IPS-11a (cell line): ENCODE data around the gene ZNF213.
"Not testable (repeated sequence)": the region's sequence is repeated elsewhere in the genome, so short reads cannot be mapped to it uniquely, and the experiment has no call there.

ENCODE experiments used
- H3K4me3 ChIP-seq: one replicate; pipeline ENCODE4 v1.5.1; 2013; ENCODE audit warnings: low read depth, low read length, control low read depth

ZNF213 gene

DNA sequence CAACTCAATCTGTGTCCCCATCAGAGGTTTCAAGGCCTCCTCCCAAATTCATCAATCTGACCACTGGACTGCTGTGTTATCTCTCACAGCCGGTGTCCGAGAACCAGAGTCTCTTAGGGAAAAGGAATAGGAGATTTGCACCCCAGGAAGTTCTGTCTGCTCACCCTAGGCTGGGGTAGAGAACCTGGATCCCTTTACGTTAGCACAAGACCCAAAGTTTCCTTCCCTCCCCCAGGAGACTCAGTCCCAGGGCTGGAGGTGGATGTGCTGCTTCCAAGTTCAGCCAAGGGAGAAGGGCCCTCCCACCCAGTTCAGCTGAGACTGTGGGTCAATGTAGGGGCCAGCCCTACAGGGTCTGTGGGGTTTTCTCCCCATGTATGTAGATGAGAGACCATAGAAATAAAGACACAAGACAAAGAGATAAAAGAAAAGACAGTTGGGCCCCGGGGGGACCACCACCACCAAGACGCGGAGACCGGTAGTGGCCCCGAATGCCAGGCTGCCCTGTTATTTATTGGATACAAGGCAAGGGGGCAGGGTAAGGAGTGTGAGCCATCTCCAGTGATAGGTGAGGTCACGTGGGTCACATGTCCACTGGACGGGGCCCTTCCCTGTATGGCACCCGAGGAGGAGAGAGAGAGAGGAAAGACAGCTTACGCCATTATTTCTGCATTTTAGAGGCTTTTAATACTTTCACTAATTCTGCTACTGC lies 30.4 kb downstream of the ZNF213 start:
- H3K4me3 ChIP-seq = no peak overlapping the region

DNA sequence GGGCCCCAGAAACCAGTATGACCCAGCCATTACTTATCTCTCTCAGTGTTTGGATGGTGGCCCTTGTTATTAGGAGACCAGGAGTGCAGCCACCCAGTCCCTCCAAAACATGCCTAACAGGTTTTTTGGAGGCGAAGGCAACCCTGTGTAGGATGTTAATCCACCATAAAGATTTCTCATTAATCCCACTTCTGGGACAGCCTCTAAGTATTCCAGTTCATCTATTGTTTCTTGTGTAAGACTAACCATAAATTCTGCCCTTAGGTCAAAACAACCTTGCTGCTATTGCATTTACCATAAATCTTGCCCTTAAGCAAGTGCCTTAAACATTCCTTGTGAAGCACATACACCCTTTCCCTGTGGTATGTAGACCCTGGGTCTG lies 31.7 kb downstream of the ZNF213 start:
- H3K4me3 ChIP-seq = no peak overlapping the region

DNA sequence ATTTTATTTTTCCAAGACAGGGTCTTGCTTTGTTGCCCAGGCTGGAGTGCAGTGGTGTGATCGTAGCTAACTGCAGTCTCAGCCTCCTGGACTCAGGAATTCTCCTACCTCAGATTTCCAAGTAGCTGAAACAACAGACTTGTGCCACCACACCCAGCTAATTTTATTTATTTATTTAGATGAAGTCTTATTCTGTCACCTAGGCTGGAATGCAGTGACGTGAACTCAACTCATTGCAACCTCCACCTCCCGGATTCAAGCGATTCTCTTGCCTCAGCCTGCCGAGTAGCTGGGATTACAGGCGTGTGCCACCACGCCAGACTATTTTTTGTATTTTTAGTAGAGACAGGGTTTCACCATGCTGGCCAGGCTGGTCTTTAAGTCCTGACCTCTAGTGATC lies 33.9 kb downstream of the ZNF213 start:
- not testable (repeated sequence) for H3K4me3 ChIP-seq

DNA sequence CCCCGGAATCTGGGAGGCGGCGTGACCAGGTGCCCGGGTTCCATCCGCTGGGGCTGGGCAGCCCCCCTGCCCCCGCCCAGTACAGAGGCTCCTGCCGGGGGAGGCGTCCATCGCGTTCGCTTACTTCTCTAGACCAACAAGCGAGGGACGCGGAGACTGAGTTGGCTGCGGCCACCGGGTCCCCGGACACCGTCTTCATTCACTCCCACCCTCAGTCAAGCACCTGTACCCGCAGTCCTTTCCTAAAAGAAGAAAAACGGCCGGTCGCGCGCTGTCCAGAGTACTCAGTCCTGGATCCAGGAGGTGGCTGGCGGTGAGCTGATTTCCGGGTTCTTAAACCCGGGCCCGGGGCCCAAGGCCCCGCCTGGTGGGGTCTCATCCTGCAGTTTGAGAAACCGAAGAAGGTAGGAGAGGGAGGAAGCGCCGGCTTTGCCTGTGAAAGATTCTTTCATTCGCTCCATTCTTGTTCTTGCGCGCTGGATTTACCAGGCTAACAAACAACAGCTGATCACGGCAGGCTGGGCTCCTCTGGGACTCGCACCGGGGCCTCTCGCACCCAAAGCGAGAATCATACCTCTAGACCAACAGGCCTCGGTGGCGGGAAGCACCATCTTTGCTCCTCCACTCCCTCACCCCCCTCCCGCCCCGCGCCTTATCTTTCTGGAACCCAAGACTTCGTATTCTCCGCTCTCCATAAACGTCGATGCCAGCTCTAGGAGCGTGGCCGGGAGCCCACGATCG lies 35.8 kb downstream of the ZNF213 start:
- H3K4me3 ChIP-seq = peak overlapping the region; percentile 60

DNA sequence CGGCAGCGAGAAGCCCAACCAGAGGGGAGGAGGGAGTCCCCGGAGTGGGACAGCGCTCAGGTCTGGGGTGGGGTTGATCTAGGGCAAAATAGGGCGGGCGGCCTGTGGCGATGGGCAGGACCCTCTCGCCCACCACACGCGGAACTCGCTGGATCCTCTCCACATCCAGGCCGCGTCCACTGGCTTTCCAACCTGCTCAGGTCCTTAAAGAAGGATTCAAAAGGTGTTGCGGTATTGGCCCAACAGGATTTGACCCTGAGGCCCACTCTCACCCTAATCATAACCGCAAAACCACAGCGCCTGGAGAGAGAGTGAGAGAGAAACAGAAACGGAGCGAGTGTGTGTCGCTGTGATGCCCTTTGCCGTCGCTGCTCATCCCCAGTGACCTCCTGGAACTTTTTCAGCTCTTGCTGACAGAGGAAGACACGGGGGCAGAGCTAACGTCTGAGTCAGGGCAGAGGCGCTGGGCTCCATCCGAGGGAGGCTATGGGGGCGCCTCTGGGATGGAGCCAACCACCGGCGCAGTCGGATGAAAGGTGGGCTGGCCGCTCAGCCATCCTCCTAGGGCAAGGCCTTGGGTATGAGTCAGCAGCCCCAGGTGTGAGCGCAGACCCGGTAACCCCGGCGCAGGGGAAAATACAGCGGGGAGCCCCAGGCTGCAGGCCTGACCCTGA lies 36.5 kb downstream of the ZNF213 start:
- H3K4me3 ChIP-seq = peak overlapping the region; percentile 60

DNA sequence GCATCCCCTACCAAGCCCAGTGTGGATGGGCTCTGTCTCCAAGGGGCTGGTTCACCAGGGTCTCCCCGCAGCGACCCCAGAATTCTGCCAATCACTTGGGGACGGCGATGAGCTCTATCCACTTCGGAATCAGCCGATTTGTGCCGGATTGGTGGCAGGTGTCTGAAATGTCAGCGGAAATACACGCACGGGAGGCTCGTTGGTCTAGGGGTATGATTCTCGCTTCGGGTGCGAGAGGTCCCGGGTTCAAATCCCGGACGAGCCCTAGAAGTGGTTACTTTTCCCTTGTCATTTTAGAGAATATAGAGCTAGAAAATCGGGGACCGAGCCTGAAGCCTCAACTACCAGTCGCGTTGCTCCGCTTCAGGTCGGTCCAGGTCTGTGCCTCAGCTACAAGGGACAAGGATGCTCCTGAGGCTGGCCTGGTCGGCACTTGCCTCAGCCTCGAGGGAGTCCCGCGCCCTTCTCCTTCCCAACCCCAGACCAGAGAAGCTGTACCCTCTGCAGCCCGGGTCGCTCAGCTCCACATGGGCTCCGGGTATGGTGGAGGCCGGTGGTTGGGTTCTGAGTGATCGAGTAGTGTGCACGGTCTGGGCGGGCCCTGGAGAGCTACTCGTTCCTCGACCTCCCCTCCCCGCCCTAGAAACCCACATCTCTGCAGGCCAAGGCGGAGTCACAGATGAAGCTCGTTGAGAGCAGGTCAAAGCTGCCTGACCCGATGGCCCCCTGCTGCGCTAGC lies 37.2 kb downstream of the ZNF213 start:
- peak overlapping the region; percentile 60 for H3K4me3 ChIP-seq

DNA sequence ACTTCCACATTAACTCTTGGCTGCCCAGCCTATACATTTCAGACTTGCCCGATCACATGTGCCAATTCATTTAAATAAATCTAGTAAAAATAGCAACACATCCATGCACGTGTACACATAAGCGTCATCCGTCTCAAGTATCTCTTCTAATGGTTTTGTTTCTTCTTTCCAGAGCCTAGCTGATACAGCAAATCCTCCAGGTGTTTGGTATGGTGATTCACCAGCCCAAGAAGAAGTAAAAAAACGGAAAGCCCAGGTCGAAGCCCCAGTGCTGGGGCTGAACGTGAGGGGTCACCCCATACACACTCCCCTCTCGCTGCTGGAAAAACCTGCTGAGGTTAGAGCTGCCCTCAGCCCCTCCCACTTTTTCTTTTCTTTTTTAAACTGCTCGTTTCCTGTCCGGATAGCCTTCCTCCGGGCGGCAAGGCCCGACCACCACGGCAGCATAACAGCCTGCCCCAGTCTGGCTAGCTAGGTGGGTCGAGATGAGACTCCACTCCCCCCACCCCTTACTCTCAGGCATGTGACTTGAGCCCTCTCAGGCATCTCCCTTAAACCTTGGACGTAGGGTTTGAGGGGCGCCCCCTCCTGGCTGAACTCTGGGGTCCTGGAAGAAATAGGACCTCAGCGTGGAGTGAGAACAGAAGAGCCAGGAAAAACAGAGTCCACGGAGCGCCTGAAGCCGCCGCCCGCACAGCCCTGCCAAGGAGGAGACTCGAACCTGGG lies 39.2 kb downstream of the ZNF213 start:
- H3K4me3 ChIP-seq = peak overlapping the region; percentile 28

DNA sequence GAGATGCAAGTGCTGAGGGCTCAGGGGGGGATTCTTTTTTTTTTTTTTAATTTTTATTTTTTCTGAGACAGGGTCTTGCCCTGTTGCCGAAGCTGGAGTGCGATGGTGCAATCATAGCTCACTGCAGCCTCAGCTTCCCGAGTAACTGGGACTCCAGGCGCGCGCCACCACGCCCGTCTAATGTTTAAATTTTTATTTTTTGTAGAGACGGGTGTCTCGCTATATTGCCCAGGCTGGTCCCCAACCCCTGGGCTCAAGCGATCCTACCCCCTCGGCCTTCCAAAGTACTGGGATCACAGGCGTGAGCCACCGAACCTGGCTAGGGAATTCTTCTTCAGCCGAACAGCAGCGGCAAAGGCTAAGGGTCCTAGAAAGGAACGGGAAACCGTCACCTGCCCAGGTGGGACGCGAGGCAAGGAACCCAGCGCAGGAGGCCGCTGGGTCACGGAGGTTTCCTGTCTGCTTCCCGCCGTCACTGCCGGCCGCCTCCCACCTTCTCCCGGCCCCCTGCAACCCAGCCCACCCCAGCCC lies 39.9 kb downstream of the ZNF213 start:
- peak overlapping the region; percentile 28 for H3K4me3 ChIP-seq

DNA sequence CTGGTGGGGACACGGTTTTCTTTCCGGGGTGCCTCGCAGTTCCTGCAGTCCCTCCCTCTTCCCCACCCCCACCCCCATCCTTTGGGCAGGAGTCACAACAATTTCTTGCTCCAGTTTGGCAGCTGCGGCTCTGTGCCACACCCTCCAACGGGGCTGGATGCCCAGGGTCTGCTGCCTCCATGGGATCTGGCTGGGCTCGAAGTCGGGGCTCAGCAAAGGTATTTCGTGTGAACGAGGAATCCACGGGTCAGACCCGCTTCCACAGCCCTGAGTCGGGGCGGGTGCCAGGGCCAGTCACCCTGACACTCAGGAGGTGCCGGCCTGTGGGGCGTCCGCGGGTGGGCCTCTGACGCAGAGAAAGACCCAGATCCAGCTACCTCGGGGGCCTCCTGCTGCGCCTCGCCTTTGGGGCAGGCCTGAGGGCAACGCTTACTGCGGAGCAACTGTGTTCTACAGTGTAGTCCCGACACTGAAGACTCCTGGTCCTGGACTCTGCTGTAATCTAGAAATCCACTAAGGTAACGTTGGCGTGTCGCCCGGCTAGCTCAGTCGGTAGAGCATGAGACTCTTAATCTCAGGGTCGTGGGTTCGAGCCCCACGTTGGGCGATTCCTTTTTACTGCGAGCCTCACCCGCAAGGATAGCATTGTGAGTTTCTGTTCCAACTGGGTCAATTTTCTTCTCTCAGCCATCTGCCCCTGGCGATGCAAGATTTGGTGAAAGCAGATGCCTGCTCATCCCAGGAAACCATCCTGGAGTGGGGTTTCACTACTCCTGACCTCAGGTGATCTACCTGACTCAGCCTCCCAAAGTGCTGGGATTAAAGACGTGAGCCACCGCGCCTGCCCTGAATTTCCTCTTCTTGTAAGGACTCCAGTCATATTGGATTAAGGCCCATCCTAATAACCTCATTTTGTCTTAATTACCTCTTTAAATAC lies 40.6 kb downstream of the ZNF213 start:
- H3K4me3 ChIP-seq = peak overlapping the region; percentile 28

DNA sequence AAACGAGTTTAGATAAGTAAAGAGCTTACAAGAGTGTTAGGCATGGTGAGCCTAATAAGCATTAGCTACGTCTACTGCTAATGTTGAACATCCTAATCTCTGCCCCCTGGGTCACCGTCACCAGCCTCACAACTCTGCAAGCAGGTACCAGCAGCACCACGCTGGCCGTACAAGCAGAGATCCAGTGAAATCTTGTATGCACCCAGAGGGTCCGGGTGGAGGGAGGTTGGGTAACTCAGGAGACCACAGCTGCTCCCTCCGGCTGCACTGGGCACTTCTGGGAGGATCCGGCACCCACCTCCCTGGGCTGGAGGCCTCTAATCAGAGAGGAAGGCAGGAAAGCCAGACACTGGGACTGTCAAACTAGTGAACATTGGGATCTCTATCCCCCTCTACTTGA lies 44.8 kb downstream of the ZNF213 start:
- no peak overlapping the region for H3K4me3 ChIP-seq

DNA sequence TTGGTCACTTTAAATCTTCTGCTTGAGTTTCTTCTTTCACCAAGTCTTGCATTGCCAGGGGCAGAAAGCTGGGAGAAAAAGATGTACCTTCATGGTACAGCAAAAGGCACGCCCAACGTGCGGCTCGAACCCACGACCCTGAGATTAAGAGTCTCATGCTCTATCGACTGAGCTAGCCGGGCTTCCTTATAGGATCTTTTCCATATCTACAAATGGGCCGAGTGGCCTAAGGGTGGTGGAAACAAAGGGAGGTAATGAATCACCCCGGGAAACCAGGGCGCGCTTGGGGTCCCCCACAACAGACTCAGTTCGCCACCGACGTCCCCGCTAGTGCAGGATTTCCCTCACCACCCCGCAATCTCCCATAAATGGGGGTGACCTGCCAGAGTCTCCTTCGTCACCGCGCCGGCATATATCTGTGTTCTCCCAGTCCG lies 45.6 kb downstream of the ZNF213 start:
- peak overlapping the region; percentile 72 for H3K4me3 ChIP-seq

DNA sequence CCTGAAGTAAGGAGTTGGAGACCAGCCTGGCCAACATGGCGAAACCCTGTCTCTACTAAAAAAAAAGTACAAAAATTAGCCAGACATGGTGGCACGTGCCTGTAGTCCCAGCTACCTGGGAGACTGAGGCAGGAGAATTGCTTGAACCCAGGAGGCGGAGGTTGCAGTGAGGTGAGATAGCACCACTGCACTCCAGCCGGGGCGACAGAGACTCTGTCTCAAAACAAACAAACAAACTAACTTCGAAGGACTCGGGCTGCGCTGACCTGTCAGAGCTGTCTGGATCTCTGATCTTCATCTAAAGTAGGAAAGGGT lies 47.4 kb downstream of the ZNF213 start:
- not testable (repeated sequence) for H3K4me3 ChIP-seq

DNA sequence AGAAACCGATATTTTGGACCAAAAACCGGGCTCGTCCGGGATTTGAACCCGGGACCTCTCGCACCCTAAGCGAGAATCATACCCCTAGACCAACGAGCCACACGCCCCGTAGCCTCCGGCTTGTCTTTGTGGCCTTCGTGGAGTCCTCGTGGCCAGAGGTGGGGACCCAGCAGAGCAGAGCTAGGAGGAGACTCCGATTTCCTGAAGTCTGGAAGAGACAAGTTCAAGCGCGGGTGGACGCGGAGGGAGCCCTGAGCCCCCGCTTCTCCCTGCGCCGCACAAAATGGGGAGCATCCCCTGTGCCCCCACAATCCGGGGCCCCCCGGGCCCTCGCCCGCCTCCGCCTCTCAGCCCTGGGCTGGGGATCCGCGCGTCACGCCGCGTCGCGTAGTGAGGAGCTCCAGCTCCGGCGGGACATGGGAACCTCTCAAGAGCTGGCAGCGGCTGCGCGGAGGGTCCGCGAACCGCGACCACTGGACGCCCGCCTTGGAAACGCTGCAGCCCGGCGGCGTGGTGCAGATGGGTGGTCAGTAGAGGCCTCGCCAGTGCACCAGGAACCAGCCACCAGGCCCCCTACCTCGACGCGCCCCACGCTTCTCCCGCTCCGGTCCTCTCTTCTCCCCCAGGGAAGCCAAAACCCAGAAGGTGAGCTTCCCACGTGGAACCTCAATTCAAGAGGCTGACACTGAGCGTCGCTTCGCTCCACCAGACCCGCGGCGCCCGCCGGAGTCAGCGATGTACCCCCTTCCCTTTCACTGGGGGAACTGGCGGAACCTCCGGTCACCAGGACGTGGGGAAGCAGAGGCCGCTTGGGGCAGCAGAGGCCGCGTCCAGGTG lies 48.0 kb downstream of the ZNF213 start:
- H3K4me3 ChIP-seq = peak overlapping the region; percentile 69

DNA sequence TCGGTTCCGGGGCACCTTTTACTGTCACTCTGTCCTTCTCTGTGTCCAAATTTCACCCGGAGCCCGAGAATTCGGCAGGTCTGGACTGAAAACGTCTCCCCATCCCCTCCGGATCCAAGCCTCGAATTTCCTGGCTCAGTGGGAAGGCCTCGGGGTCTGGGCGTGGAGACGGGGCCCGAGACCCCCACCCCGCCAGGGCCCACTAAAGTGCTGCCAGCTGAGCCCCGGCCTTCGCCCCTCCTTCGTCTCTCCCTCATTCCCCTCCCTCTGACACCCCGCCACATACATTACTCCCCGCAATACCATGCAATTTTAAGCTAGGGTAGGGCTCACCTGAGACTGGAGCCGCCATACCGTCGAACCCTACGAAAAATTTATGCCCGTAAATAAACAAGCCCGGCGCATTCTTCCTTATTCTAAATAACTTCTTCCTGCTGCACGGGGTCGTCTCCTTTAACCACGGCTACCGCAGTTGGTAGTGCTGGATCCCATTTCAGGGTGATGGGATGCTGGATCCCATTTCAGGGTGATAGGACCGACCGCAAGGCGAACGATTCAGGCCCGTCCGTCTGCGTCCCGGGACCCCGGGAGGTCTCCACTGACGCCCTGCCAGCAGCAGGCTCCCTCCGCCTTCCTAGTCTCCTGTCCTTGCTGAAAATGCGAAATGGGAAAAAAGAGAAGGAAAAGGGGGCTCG lies 48.8 kb downstream of the ZNF213 start:
- peak overlapping the region; percentile 69 for H3K4me3 ChIP-seq

DNA sequence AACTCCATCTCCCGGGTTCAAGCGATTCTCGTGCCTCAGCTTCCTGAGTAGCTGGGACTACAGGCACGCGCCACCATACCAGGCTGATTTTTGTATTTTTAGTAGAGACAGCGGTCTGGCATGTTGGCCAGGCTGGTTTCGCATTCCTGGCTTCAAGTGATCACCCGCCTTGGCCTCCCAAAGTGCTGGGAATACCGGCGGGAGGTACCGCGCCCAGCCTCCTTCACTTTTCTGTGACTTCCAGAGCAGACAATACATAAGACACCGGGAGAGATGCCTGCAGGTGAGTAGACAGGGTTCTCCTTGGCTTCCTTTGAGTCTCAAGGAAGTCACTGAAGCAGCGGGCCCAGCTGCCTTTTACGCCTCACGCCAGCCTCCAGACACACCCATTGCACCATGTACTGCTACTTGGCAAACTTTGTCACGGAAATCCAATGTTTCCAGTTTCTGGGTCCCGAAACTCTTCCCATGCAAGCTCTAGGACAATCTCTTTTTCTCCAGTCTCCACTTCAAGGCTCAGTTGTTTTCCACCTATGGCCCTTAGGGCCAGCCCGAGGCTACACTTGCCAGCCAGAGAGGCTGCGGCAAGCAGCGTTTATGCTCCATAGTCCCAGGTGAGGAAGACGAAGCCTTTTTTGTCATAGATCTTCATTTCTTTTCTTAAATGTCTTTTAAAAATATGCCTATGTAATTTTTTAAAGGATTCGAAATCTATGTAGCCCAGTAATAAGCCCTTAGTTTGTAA lies 52.3 kb downstream of the ZNF213 start:
- H3K4me3 ChIP-seq = peak overlapping the region; percentile 14

DNA sequence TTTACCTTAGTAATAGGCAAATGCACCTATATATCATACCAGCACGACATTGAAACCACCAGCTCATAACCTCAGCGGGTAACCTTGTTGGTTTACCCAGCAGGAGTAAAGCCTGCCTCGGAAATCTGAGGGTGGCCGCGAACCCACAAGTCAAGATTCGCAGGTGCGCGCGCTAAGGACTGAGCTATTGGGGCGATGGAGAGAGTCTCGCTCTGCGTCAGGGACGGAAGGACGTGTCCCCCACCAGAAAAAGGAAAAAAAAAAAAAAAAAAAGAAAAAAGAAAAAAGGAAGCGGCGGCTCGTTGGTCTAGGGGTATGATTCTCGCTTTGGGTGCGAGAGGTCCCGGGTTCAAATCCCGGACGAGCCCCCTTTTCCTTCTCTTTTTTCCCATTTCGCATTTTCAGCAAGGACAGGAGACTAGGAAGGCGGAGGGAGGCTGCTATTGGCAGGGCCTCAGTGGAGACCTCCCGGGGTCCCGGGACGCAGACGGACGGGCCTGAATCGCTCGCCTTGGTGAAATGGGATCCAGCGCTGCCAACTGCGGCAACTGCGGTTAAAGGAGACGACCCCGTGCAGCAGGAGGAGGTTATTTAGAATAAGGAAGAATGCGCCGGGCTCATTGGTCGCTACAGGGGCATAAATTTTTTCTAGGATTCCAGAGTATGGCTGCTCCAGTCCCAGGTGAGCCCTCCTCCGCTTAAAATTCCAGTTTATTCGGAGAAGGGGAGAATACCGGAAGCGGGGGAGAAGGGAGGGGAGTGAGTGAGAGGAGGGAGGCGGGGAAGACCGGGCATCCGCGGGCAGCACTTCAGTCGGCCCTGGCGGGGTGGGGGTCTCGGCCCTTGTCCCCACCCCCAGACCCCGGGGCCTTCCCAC lies 53.2 kb downstream of the ZNF213 start, which contains the start of gene OR1F1:
Gene OR1F1, plus strand, starts transcription at position 407 of the 877 bp plus-strand sequence.
- peak within 1 kb of the TSS; percentile 92 for H3K4me3 ChIP-seq
